Trophoblast cell (in vitro differentiated cells and primary cell): ENCODE results near the gene TCHH. TPM values are rescaled to one million over a fixed set of nuclear protein-coding genes. Genes with fewer than 3 reads are reported as not detected.

Experiments
- DNase-seq, 2 donors: peaks; one replicate each; pipeline ENCODE4 v3.0.0-alpha.2; 2016
- H2AFZ ChIP-seq: 2 replicates; pipeline ENCODE4 v1.6.1; 2013; ENCODE audit warnings: low read length, moderate library complexity, mild to moderate bottlenecking; ENCODE audit not compliant: insufficient read depth, poor library complexity
- H2AK5ac ChIP-seq: 2 replicates; pipeline ENCODE4 v1.6.1; 2013; ENCODE audit warnings: mild to moderate bottlenecking, low read length
- H2BK120ac ChIP-seq: 2 replicates; pipeline ENCODE4 v1.6.1; 2013; ENCODE audit warnings: low read length, mild to moderate bottlenecking, moderate library complexity; ENCODE audit not compliant: insufficient read depth, poor library complexity
- H2BK12ac ChIP-seq: 2 replicates; pipeline ENCODE4 v1.6.1; 2013; ENCODE audit warnings: mild to moderate bottlenecking, low read length, moderate library complexity
- H2BK5ac ChIP-seq: 2 replicates; pipeline ENCODE4 v1.6.1; 2013; ENCODE audit warnings: low read length, low read depth, moderate library complexity, mild to moderate bottlenecking; ENCODE audit not compliant: poor library complexity
- H3K14ac ChIP-seq: 2 replicates; pipeline ENCODE4 v1.6.1; 2013; ENCODE audit warnings: mild to moderate bottlenecking, low read length
- H3K18ac ChIP-seq: 2 replicates; pipeline ENCODE4 v1.6.1; 2013; ENCODE audit warnings: mild to moderate bottlenecking, low read length
- H3K23ac ChIP-seq: 2 replicates; pipeline ENCODE4 v1.6.1; 2013; ENCODE audit warnings: low read length
- H3K27ac ChIP-seq: 2 replicates; pipeline ENCODE4 v1.5.1; 2013; ENCODE audit warnings: low read depth, mild to moderate bottlenecking, inconsistent platforms, low read length, moderate library complexity
- H3K27me3 ChIP-seq: 2 replicates; pipeline ENCODE4 v1.6.1; 2013; ENCODE audit warnings: inconsistent platforms, mild to moderate bottlenecking, low read length, moderate library complexity; ENCODE audit not compliant: insufficient read depth
- H3K36me3 ChIP-seq, 2 experiments: 1 replicate in 1 of 2; 2 replicates in 1 of 2; pipeline ENCODE4 v1.6.1; 2013; ENCODE audit warnings: low read length in 2 of 2, mild to moderate bottlenecking in 2 of 2, moderate library complexity in 1 of 2; ENCODE audit not compliant: insufficient read depth in 2 of 2, control insufficient read depth in 1 of 2
- H3K4ac ChIP-seq: 2 replicates; pipeline ENCODE4 v1.6.1; 2013; ENCODE audit warnings: low read depth, mild to moderate bottlenecking, low read length, moderate library complexity
- H3K4me1 ChIP-seq, 2 experiments: 1 replicate in 1 of 2; 2 replicates in 1 of 2; pipeline ENCODE4 v1.6.1; 2013; ENCODE audit warnings: low read length in 2 of 2, mild to moderate bottlenecking in 2 of 2, moderate library complexity in 1 of 2; ENCODE audit not compliant: insufficient read depth in 2 of 2, control insufficient read depth in 1 of 2
- H3K4me2 ChIP-seq: 2 replicates; pipeline ENCODE4 v1.6.1; 2013; ENCODE audit warnings: inconsistent platforms, mild to moderate bottlenecking, low read length, moderate library complexity
- H3K4me3 ChIP-seq: 2 replicates; pipeline ENCODE4 v1.5.1; 2013; ENCODE audit warnings: mild to moderate bottlenecking, low read depth, low read length, inconsistent platforms
- H3K79me1 ChIP-seq: one replicate; pipeline ENCODE4 v1.6.1; 2013; ENCODE audit warnings: low read length
- H3K79me2 ChIP-seq: 2 replicates; pipeline ENCODE4 v1.6.1; 2013; ENCODE audit warnings: low read length, mild to moderate bottlenecking; ENCODE audit not compliant: control insufficient read depth, insufficient read depth, poor library complexity
- H3K9ac ChIP-seq: 2 replicates; pipeline ENCODE4 v1.6.1; 2013; ENCODE audit warnings: mild to moderate bottlenecking, low read length
- H3K9me3 ChIP-seq: 2 replicates; pipeline ENCODE4 v1.6.1; 2013; ENCODE audit warnings: low read depth, mild to moderate bottlenecking, control low read depth, inconsistent platforms, low read length; ENCODE audit not compliant: insufficient read depth
- H4K12ac ChIP-seq: 2 replicates; pipeline ENCODE4 v1.6.1; 2013; ENCODE audit warnings: low read depth, mild to moderate bottlenecking, low read length, moderate library complexity
- H4K8ac ChIP-seq: 2 replicates; pipeline ENCODE4 v1.6.1; 2013; ENCODE audit warnings: low read depth, mild to moderate bottlenecking, low read length, moderate library complexity
- H4K91ac ChIP-seq: one replicate; pipeline ENCODE4 v1.6.1; 2013; ENCODE audit warnings: low read depth, mild to moderate bottlenecking, low read length, moderate library complexity
- WGBS: extraction: QIAGEN DNeasy Blood & Tissue Kit; methylation state at CpG from one replicate; pipeline ENCODE4 v1.1.7; 2013; ENCODE audit warnings: missing lambda C conversion rate; ENCODE audit not compliant: insufficient read length, insufficient coverage; ENCODE audit errors: extremely low coverage; 5-methylcytosine and 5-hydroxymethylcytosine counted together
- polyA plus RNA-seq: library from polyadenylated mRNA; stranded (reverse); fragments of 200-250 nt; gene quantifications from 2 replicates; pipeline ENCODE4 v1.2.3, GENCODE V29; 2013

Gene TCHH
- polyA plus RNA-seq, result 0.07 TPM in 2 replicates

GRCh38 chr1:152115344-152115743 is at the start of gene TCHH:
Gene TCHH (minus strand): TSS chr1:152115444. CDS start chr1:152114080, 1,364 bp downstream.
- no peak within 1 kb of the TSS for H3K4me3 ChIP-seq
- H3K36me3 ChIP-seq, result no peaks in the 10 kb centered on the region
- WGBS, result no CpG with 5 or more reads among the region's 4 CpGs
- no peak within 1 kb of the TSS for H4K12ac ChIP-seq
- no peak for DNase-seq
- H3K27me3 ChIP-seq, result peaks cover 33% of the 10 kb centered on the region
- H3K18ac ChIP-seq, result no peak within 1 kb of the TSS
- H3K14ac ChIP-seq, result no peak within 1 kb of the TSS
- H3K4ac ChIP-seq, result no peak within 1 kb of the TSS
- H2AFZ ChIP-seq, result no peak within 1 kb of the TSS
- no peaks in the 10 kb centered on the region for H3K79me2 ChIP-seq
- no peaks in the 10 kb centered on the region for H3K79me1 ChIP-seq
- peak within 1 kb of the TSS; percentile 28 for H3K9ac ChIP-seq
- no peak within 1 kb of the TSS for H2AK5ac ChIP-seq
- no peak within 1 kb of the TSS for H4K8ac ChIP-seq
- no peak within 1 kb of the TSS for H3K27ac ChIP-seq
- no peak within 1 kb of the TSS for H3K23ac ChIP-seq
- no peak within 1 kb of the TSS for H2BK120ac ChIP-seq
- peaks cover 17% of the 10 kb centered on the region for H3K9me3 ChIP-seq
- H3K4me2 ChIP-seq, result no peak within 1 kb of the TSS
- no peak within 1 kb of the TSS for H2BK12ac ChIP-seq
- H3K4me1 ChIP-seq, result peaks cover 6 to 9% of the 10 kb centered on the region in 2 experiments
- H4K91ac ChIP-seq, result no peak within 1 kb of the TSS
- H2BK5ac ChIP-seq, result no peak within 1 kb of the TSS

GRCh38 chr1:152164517-152165136 is 49.4 kb upstream of the TCHH start:
- Histone ChIP-seq H3K23ac (no peak overlapping the region), H2AFZ (no peak overlapping the region), H2BK120ac (no peak overlapping the region), H4K91ac (no peak overlapping the region), H3K4ac (no peak overlapping the region), H3K4me3 (no peak overlapping the region), H3K79me2 (no peaks in the 10 kb centered on the region), H2BK5ac (no peak overlapping the region), H3K27me3 (no peaks in the 10 kb centered on the region), H4K8ac (no peak overlapping the region), H3K4me2 (no peak overlapping the region), H3K79me1 (no peaks in the 10 kb centered on the region), H3K36me3 (no peaks in the 10 kb centered on the region), H2BK12ac (no peak overlapping the region), H3K14ac (no peak overlapping the region), H3K27ac (no peak overlapping the region), H3K9me3 (peaks cover 5% of the 10 kb centered on the region), H3K18ac (no peak overlapping the region), H2AK5ac (no peak overlapping the region), H3K4me1 (no peaks in the 10 kb centered on the region), H4K12ac (no peak overlapping the region), H3K9ac (no peak overlapping the region)
- DNase-seq, result no peak
- no CpG with 5 or more reads among the region's 2 CpGs for WGBS

- Histone ChIP-seq H3K27me3 (no peaks in the 10 kb centered on the region), H3K4me1 (no peaks in the 10 kb centered on the region), H3K9ac (no peak overlapping the region), H3K4me2 (no peak overlapping the region), H4K12ac (no peak overlapping the region), H4K91ac (no peak overlapping the region), H2BK5ac (no peak overlapping the region), H3K9me3 (peaks cover 5% of the 10 kb centered on the region), H3K79me1 (no peaks in the 10 kb centered on the region), H3K14ac (no peak overlapping the region), H3K4ac (no peak overlapping the region), H3K79me2 (no peaks in the 10 kb centered on the region), H2BK12ac (no peak overlapping the region), H3K23ac (no peak overlapping the region), H3K27ac (no peak overlapping the region), H3K4me3 (no peak overlapping the region), H2BK120ac (no peak overlapping the region), H2AK5ac (no peak overlapping the region), H2AFZ (no peak overlapping the region), H3K36me3 (no peaks in the 10 kb centered on the region), H3K18ac (no peak overlapping the region), H4K8ac (no peak overlapping the region)
- WGBS, result no CpG with 5 or more reads among the region's 1 CpG
- DNase-seq, result peak in 1 of 2 donors; percentile 25
Measured at GRCh38 chr1:152162792-152163463, 47.7 kb upstream of the TCHH start.

GRCh38 chr1:152160576-152160975 is 45.3 kb upstream of the TCHH start:
- Histone ChIP-seq H3K79me2 (no peaks in the 10 kb centered on the region), H3K9ac (no peak overlapping the region)
- no CpG with 5 or more reads among the region's 3 CpGs for WGBS

More at GRCh38 chr1:152160576-152160975, 45.3 kb upstream of the TCHH start:
- Histone ChIP-seq H4K91ac (no peak overlapping the region), H2BK120ac (no peak overlapping the region), H3K4me2 (no peak overlapping the region), H3K9me3 (peaks cover 7% of the 10 kb centered on the region), H3K14ac (no peak overlapping the region), H3K27me3 (no peaks in the 10 kb centered on the region), H4K12ac (no peak overlapping the region), H3K4me1 (no peaks in the 10 kb centered on the region), H2AK5ac (no peak overlapping the region), H3K27ac (no peak overlapping the region), H4K8ac (no peak overlapping the region), H3K36me3 (no peaks in the 10 kb centered on the region), H3K23ac (no peak overlapping the region), H2BK12ac (no peak overlapping the region), H3K4ac (no peak overlapping the region), H3K79me1 (no peaks in the 10 kb centered on the region), H2AFZ (no peak overlapping the region), H3K18ac (no peak overlapping the region), H3K4me3 (no peak overlapping the region), H2BK5ac (no peak overlapping the region)
- DNase-seq, result peak in 1 of 2 donors; percentile 27
